Stimulated activated naive CD8-positive, alpha-beta T cell treated with anti-CD3 and anti-CD28 coated beads, Interleukin-15, amount 100 ng/mL, for 72 hours (primary cell): ENCODE measurements around the gene EHD2.
"Not testable (repeated sequence)": the region's sequence is repeated elsewhere in the genome, so short reads cannot be mapped to it uniquely, and the experiment has no call there.

ENCODE experiments used
- ATAC-seq: fragments of 150-1000 bp; cut with Tn5 transposase; 2 replicates; pipeline ENCODE4 v1.10.0; 2021; ENCODE audit warnings: mild to moderate bottlenecking, moderate library complexity
- DNase-seq, 2 donors: peaks; one replicate each; pipeline ENCODE4 v3.0.0; 2021 to 2022
- H3K27ac Mint-ChIP-seq, 2 donors: one replicate each; pipeline ENCODE4 v1.8.0; 2022; ENCODE audit warnings: mild to moderate bottlenecking in 2 of 2, mixed read lengths in 2 of 2, moderate library complexity in 2 of 2
- H3K27me3 Mint-ChIP-seq: one replicate; pipeline ENCODE4 v1.8.0; 2022; ENCODE audit warnings: mixed read lengths
- H3K4me1 Mint-ChIP-seq: one replicate; pipeline ENCODE4 v1.8.0; 2022; ENCODE audit warnings: mild to moderate bottlenecking, mixed read lengths
- H3K4me3 Mint-ChIP-seq, 2 donors: one replicate each; pipeline ENCODE4 v1.8.0; 2022; ENCODE audit warnings: mild to moderate bottlenecking in 2 of 2, mixed read lengths in 2 of 2, moderate library complexity in 1 of 2
- H3K9me3 Mint-ChIP-seq, 2 donors: one replicate each; pipeline ENCODE4 v1.8.0; 2022; ENCODE audit warnings: mixed read lengths in 2 of 2

Gene EHD2

DNA sequence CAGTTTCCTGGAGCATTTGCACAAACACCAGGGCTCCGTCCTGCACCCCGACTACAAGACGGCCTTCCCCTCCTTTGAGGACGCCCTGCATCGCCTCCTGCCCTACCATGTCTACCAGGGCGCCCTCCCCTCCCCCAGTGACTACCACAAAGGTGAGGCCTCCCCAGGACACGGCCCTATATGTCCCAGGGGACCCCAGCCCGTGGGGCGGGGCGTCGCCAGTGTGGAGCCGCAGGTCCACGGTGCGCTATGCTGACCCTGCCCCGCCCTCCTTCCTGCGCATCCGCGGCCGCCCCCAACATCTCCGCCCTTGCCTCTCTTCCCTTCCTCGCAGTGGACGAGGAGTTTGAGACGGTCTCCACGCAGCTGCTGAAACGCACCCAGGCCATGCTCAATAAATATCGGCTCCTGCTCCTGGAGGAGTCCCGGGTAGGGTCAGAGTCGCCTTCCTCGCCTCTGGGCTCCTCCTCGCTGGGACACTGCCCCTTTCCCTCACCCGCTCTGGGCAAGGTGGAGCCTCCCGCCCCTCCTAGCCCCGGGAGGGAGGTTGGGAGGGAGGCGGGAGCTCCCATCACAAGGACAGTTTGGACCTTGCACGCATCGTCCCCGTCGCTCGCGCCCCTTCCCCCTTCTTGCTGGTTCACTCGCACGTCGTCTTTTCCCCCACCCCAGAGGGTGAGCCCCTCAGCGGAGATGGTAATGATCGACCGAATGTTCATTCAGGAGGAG lies 14.4 kb upstream of the EHD2 start:
- H3K4me3 Mint-ChIP-seq: no peak overlapping the region
- H3K27ac Mint-ChIP-seq: peak overlapping the region in 1 of 2 donors; percentile 67
- DNase-seq (no peak), ATAC-seq (no peak)
- no peaks in the 10 kb centered on the region for H3K27me3 Mint-ChIP-seq
- H3K4me1 Mint-ChIP-seq: peaks cover 8% of the 10 kb centered on the region
- no peaks in the 10 kb centered on the region for H3K9me3 Mint-ChIP-seq

DNA sequence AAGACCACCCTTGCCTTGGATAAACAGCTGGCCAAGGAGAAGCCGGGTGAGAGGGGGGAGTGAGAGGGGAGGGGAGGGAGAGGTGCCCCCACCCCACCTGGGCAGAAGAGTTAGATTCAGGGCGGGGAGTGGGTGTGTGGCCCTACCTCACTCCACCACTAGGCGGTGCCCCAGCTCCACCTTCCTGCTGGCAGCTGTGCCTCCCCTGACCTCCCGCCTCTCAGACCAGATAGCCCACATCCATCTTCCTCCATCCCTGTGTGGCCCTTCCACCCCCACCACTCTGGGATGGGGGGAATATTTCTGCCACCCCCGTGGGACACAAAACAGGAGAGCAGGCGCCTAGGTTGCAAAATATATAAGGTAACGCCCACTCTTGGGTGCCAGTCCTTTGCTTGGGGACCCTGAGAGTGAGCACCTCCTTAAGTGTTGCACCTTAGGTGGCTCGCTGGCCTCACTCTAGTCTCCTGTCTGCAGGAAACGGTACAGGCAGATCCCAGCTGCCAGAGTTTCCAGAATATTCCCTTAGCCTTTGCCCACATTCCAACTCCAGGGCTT lies 13.8 kb upstream of the EHD2 start:
- peak overlapping the region in 1 of 2 donors; percentile 42 for H3K27ac Mint-ChIP-seq
- H3K4me3 Mint-ChIP-seq: no peak overlapping the region
- ATAC-seq (peak; percentile 41), DNase-seq (peak; percentile 51 to 52)
- no peaks in the 10 kb centered on the region for H3K9me3 Mint-ChIP-seq
- no peaks in the 10 kb centered on the region for H3K27me3 Mint-ChIP-seq
- peaks cover 8% of the 10 kb centered on the region for H3K4me1 Mint-ChIP-seq

DNA sequence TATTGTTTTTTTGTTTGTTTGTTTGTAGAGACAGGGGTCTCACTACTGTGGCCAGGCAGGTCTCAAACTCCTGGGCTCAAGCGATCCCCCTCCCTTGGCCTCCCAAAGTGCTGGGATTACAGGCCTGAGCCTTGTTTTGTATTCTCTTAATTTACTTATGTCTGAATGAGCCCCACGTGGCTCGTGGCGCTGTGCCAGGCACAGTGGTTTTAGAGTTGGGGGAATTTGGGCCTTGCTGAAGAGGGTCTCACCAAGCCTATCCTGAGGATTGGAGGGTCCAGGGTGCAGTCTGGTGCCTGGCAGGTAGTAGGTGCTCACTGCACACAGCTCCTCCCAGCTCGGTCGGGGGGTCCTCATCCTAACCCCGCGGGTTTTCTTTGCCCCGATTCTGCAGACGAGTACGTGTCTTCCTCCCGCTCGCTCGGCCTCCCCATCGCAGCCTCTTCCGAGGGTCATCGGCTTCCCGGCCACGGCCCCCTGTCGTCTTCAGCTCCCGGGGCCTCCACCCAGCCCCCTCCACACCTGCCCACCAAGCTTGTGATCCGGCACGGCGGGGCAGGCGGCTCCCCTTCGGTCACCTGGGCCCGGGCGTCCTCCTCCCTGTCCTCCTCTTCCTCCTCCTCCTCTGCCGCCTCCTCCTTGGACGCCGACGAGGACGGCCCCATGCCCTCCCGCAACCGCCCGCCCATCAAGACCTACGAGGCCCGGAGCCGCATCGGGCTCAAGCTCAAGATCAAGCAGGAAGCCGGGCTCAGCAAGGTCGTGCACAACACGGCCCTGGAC lies 12.1 kb upstream of the EHD2 start:
- DNase-seq (no peak), ATAC-seq (no peak)
- no peak overlapping the region for H3K27ac Mint-ChIP-seq
- no peak overlapping the region for H3K4me3 Mint-ChIP-seq
- no peaks in the 10 kb centered on the region for H3K9me3 Mint-ChIP-seq
- H3K27me3 Mint-ChIP-seq: no peaks in the 10 kb centered on the region
- H3K4me1 Mint-ChIP-seq: peaks cover 8% of the 10 kb centered on the region

DNA sequence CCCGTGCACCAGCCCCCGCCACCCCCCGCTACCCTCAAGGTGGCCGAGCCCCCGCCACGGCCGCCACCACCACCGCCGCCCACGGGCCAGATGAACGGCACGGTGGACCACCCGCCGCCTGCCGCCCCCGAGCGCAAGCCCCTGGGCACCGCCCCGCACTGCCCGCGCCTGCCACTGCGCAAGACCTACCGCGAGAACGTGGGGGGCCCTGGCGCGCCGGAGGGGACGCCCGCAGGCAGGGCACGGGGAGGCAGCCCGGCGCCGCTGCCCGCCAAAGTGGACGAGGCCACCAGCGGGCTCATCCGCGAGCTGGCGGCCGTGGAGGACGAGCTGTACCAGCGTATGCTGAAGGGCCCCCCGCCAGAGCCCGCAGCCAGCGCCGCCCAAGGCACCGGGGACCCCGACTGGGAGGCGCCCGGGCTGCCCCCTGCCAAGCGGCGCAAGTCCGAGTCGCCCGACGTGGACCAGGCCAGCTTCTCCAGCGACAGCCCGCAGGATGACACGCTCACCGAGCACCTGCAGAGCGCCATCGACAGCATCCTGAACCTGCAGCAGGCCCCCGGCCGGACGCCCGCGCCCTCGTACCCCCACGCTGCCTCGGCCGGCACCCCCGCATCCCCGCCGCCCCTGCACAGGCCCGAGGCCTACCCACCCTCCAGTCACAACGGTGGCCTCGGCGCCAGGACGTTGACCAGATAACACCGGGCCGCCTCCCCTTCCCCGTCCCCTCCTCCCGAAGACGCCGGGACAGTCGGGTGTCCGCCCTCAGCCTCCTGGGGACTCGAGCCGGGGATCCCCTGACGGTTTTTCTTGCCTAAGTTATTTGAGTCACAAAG lies 11.3 kb upstream of the EHD2 start:
- peaks cover 4% of the 10 kb centered on the region for H3K27me3 Mint-ChIP-seq
- peaks cover 12% of the 10 kb centered on the region for H3K4me1 Mint-ChIP-seq
- no peak overlapping the region for H3K4me3 Mint-ChIP-seq
- H3K9me3 Mint-ChIP-seq: no peaks in the 10 kb centered on the region
- DNase-seq: no peak
- ATAC-seq: peak; percentile 59
- H3K27ac Mint-ChIP-seq: no peak overlapping the region

DNA sequence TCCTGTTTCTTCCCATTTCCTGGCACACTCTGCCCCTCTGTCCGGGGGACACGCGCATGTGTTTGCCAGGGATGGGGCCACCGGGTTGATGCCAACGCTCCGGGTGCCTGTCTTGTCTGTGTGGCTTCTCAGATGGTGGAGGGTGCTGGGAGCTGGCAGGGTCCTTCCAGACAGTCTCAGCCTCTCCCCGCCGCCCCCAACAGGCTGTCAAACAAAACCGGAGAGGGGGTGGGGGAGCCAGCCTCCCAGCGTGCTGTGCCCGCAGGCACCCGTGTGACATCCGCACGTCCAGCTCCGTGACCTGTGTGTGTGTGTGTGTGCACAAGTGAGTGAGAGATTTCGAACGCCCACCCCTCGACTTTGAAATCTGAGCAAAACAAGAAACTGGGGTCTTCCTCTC lies 10.6 kb upstream of the EHD2 start:
- Mint-ChIP-seq H3K27ac (no peak overlapping the region), H3K4me3 (no peak overlapping the region)

DNA sequence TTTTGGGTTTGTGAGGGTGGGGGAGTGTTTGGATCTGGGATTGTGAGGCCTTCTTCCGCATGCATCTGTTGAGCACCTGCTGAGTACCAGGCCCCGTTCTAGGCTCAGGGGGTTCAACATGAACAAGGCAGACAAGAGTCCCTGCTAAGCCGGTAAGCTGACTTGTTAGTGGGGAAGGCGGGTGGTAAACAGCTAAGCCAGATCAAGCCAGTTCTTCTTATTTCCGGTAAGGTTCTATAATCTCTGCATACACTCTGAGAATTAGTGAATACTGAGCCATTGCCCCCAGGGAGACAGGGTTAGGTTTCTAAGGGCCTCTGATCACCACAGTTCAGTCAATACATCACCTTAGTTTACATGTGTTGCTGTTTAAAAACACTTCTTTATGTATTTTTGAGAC lies 9.9 kb upstream of the EHD2 start:
- H3K4me1 Mint-ChIP-seq: peaks cover 12% of the 10 kb centered on the region
- H3K27ac Mint-ChIP-seq: no peak overlapping the region
- DNase-seq (no peak), ATAC-seq (no peak)
- H3K9me3 Mint-ChIP-seq: no peaks in the 10 kb centered on the region
- no peak overlapping the region for H3K4me3 Mint-ChIP-seq
- peaks cover 13% of the 10 kb centered on the region for H3K27me3 Mint-ChIP-seq

More for the DNA sequence above, 10.6 kb upstream of the EHD2 start:
- Mint-ChIP-seq H3K4me1 (peaks cover 19% of the 10 kb centered on the region), H3K27me3 (peaks cover 12% of the 10 kb centered on the region), H3K9me3 (no peaks in the 10 kb centered on the region)
- no peak for ATAC-seq
- no peak for DNase-seq

DNA sequence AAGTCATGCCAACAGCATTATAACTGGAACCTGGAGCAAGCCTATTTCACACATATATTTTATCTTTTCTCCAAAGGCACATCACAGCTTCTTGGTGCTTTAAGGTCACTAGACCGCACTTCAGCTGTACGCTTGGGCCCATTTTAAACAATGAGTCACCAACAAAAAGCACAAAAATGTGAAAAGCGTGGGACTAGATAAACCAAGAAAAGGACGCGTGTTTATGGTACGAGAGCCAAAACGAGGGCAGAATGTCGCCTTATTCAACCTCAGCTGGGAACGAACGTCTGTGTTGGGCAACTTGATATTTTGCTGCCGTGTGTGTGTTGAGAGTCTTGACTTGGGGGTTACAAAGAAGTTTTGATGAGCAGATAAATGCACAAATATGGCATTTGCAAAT lies 9.2 kb upstream of the EHD2 start:
- no peaks in the 10 kb centered on the region for H3K9me3 Mint-ChIP-seq
- H3K4me3 Mint-ChIP-seq: no peak overlapping the region
- no peak for ATAC-seq
- no peak for DNase-seq
- H3K27ac Mint-ChIP-seq: no peak overlapping the region
- H3K27me3 Mint-ChIP-seq: peaks cover 13% of the 10 kb centered on the region
- peaks cover 12% of the 10 kb centered on the region for H3K4me1 Mint-ChIP-seq

DNA sequence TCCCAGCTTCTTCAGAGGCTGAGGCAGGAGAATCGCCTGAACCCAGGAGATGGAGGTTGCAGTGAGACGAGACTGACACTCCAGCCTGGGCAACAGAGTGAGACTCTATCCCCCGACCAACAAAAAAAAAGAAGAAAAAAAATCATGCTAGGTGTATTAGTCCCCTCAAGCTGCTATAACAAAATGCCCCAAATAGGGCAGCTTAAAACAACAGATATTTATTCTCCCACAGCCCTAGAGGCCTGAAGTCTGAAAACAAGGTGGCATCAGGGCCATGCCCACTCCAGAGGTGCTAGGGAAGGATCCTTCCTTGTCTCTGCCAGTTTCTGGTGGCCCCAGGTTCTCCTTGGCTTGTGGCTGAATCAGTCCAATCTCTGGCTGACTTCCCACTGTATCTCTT lies 8.6 kb upstream of the EHD2 start:
- DNase-seq (no peak), ATAC-seq (no peak)
- peaks cover 12% of the 10 kb centered on the region for H3K4me1 Mint-ChIP-seq
- H3K9me3 Mint-ChIP-seq: no peaks in the 10 kb centered on the region
- peaks cover 13% of the 10 kb centered on the region for H3K27me3 Mint-ChIP-seq
- H3K27ac Mint-ChIP-seq: peak overlapping the region in 1 of 2 donors; percentile 42
- no peak overlapping the region for H3K4me3 Mint-ChIP-seq

DNA sequence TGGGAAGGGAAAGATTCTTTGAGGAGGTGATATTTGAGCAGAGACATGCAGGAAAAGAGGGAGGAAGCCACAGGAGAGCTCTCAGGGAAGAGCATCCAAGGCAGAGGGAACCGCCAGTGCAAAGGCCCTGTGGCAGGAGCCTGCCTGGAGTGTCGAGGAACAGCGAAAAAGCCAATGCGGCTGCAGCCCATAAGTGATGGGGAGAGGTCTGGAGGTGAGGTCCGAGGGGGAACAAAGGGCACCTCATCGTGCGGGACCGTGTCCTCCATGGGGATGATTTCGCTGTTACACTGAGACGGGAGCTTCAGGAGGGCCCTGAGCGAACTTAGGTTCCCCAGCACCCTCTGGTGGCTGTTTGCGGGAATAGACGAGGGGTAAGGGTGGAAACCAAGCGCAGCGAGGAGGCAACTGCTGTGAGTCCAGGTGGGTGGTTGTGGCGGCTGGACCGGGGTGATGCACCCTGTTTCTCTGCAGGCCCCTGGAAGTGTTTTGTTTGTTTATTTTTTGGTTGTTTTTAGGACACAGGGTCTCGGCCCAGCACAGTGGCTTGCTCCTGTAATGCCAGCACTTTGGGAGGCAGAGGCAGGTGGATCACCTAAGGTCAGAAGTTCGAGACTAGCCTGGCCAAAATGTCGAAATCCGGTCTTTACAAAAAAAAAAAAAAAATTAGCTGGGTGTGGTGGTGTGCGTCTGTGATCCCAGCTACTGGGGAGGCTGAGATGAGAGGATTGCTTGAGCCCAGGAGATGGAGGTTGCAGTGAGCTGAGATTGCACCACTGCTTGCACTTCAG lies 5.9 kb upstream of the EHD2 start:
- Mint-ChIP-seq H3K4me1 (peaks cover 12% of the 10 kb centered on the region), H3K27me3 (peaks cover 25% of the 10 kb centered on the region), H3K9me3 (no peaks in the 10 kb centered on the region), H3K4me3 (peak overlapping the region in 1 of 2 donors; percentile 33), H3K27ac (no peak overlapping the region)
- ATAC-seq (peak; percentile 96), DNase-seq (peak; percentile 78 to 83)

DNA sequence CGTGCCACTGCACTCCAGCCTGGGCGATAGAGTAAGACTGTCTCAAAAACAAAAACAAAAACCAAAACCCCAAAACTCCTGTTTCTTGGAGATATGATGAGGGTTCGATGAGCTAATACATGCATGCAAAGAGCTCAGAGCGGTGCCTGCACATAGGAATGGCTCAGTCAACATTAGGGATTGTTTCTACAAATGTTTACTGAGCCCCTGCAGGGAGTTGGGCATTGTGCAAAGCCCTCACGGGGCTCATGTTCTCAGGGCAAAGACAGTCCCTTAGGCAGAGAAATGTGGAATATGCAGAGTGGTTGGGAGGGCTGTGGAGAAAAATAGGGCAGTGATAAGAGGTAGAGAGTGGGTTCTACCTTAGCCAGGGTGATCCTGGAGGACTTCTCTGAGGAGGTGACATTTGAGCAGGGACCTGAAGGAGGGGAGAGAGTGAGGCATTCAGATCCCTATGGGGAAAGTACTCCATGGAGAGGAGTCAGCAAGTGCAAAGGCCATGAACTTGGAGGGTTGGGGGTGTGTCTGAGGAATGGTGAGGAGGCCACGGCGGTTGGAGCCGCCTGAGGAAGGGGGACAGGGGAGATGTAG lies 1.5 kb upstream of the EHD2 start:
- no peak overlapping the region for H3K27ac Mint-ChIP-seq
- DNase-seq (no peak), ATAC-seq (no peak)
- H3K9me3 Mint-ChIP-seq: no peaks in the 10 kb centered on the region
- no peak overlapping the region for H3K4me3 Mint-ChIP-seq
- peaks cover 63% of the 10 kb centered on the region for H3K27me3 Mint-ChIP-seq
- peaks cover 23% of the 10 kb centered on the region for H3K4me1 Mint-ChIP-seq

DNA sequence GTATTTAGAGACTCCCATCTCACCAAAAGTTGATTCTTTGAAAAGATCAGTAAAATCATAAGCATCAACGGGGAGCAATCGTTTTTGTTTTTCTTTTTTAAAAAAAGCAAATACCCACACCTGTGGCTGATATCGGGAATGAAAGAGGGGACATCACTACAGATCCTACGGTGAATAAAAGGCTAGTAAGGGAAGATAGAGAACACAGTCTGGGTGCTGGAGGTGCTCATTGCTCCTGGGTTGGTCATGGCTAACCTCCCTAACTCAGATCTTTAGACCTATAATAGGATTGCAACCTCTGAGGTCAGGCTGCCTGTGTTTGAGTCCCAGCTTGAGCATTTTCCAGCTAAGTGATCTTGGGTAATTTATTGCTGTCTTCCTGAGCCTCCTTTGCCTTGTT lies 1.1 kb downstream of the EHD2 start:
- Mint-ChIP-seq H3K4me3 (peak overlapping the region; percentile 28 to 40), H3K27me3 (peaks cover 59% of the 10 kb centered on the region), H3K9me3 (no peaks in the 10 kb centered on the region), H3K27ac (no peak overlapping the region), H3K4me1 (peaks cover 14% of the 10 kb centered on the region)
- DNase-seq (no peak), ATAC-seq (no peak)

DNA sequence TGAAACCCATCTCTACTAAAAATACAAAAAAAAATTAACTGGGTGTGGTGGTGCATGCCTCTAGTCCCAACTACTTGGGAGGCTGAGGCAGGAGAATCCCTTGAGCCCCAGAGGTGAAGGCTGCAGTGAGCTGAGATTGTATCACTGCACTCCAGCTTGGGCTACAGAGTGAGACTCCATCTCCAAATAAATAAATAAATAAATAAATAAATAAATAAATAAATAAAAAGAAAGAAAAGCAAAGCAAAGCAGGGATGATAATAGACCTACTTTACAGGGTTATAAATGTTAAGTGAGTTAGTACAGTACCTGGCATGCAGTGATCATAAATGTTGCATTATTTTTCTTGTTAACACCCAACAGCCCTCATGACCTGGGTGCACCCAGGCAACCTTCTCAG lies 1.6 kb downstream of the EHD2 start:
- H3K27ac Mint-ChIP-seq, H3K4me3 Mint-ChIP-seq, DNase-seq, H3K9me3 Mint-ChIP-seq, ATAC-seq: not testable (repeated sequence)
- peaks cover 14% of the 10 kb centered on the region for H3K4me1 Mint-ChIP-seq
- H3K27me3 Mint-ChIP-seq: peaks cover 59% of the 10 kb centered on the region

DNA sequence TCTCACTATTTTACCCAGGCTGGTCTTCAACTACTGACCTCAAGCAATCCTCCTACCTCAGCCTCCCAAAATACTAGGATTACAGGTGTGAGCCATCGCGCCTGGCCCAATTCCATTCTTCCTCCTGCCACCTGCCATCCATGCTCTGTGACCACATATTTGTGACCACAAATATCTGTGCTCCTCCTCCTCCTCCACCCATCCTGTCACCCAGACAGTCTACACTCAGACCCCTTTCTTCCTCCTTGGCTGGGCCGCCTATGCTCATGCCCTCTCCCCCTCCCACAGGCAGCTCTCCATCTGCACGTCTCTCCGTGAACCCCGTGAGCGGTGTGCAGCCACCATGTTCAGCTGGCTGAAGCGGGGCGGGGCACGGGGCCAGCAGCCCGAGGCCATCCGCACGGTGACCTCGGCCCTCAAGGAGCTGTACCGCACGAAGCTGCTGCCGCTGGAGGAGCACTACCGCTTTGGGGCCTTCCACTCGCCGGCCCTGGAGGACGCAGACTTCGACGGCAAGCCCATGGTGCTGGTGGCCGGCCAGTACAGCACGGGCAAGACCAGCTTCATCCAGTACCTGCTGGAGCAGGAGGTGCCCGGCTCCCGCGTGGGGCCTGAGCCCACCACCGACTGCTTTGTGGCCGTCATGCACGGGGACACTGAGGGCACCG lies 3.2 kb downstream of the EHD2 start:
- H3K27me3 Mint-ChIP-seq: peaks cover 64% of the 10 kb centered on the region
- no peak overlapping the region for H3K27ac Mint-ChIP-seq
- no peak for ATAC-seq
- no peak for DNase-seq
- peaks cover 14% of the 10 kb centered on the region for H3K4me1 Mint-ChIP-seq
- H3K4me3 Mint-ChIP-seq: no peak overlapping the region
- H3K9me3 Mint-ChIP-seq: no peaks in the 10 kb centered on the region

DNA sequence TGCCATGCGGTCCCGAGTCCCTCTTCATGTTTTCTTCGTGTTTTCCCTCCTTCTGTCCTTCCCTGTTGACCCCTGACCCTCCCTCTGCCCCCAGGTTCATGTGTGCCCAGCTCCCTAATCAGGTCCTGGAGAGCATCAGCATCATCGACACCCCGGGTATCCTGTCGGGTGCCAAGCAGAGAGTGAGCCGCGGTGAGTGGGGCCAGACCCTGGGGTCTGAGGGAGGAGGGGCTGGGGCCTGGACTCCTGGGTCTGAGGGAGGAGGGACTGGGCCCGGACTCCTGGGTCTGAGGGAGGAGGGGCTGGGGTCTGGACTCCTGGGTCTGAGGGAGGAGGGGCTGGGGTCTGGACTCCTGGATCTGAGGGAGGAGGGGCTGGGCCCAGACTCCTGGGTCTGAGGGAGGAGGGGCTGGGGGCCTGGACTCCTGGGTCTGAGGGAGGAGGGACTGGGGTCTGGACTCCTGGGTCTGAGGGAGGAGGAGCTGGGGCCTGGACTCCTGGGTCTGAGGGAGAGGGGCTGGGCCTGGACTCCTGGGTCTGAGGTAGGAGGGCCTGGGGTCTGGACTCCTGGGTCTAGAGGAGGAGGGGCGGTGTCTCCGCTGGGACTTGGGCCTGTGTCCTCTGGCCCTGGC lies 5.3 kb downstream of the EHD2 start:
- H3K9me3 Mint-ChIP-seq, H3K27ac Mint-ChIP-seq, H3K4me1 Mint-ChIP-seq, ATAC-seq, H3K4me3 Mint-ChIP-seq, DNase-seq: not testable (repeated sequence)
- H3K27me3 Mint-ChIP-seq: peaks cover 54% of the 10 kb centered on the region
